GM12865 (cell line): ENCODE results near the gene AP1AR.

Experiments
- DNase-seq: peaks from one replicate; pipeline ENCODE4 v3.0.0; 2010; ENCODE audit warnings: low read depth
- H3K4me3 ChIP-seq: 2 replicates; pipeline ENCODE4 v1.5.1; 2011; ENCODE audit warnings: mild to moderate bottlenecking, low read depth, low read length, control low read depth
- CTCF ChIP-seq: IDR thresholded peaks from 2 replicates; pipeline ENCODE4 v1.5.1; 2011; ENCODE audit warnings: low read length, control low read depth, low read depth, inconsistent platforms; ENCODE audit not compliant: insufficient read depth; ENCODE audit errors: missing control alignments

The AP1AR gene

DNA sequence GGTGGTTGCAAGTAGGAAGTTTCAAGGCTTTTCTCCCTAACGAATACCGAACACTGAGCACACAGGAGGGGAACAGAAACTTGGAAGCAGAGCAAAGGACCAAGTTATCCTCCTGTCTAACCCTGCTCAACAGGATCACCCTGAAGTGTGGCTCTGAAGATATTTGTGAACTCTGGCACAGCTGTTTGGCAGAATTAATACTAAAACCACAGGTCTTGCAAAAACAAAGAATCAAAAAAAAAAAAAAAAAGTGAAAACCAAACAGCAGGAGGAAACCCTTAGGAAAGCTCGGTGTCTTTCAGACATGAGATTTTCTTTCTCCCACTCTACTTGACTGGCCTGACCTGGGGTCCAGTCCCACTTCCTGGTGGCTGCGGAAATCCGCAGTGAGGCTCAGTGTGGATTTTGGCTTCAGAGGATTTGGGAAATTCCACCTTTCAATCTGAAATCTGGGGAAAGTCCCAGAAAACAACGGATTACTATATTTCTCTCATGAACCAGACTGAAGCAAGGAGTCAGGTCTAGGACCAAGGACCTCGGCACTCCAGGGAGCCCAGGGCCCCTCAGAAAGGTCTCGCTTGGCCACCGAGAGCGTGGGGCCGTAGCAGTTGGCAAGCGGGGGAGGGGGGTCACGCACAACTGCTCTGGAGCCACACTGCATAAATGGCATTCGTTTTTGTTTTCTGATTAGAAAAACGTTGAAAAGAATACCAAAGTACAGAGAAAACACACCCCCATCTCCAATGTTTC lies 53.2 kb downstream of the AP1AR start:
- H3K4me3 ChIP-seq, result peak overlapping the region; percentile 98
- peak; percentile 61 for DNase-seq
- no peak for TF ChIP-seq CTCF

DNA sequence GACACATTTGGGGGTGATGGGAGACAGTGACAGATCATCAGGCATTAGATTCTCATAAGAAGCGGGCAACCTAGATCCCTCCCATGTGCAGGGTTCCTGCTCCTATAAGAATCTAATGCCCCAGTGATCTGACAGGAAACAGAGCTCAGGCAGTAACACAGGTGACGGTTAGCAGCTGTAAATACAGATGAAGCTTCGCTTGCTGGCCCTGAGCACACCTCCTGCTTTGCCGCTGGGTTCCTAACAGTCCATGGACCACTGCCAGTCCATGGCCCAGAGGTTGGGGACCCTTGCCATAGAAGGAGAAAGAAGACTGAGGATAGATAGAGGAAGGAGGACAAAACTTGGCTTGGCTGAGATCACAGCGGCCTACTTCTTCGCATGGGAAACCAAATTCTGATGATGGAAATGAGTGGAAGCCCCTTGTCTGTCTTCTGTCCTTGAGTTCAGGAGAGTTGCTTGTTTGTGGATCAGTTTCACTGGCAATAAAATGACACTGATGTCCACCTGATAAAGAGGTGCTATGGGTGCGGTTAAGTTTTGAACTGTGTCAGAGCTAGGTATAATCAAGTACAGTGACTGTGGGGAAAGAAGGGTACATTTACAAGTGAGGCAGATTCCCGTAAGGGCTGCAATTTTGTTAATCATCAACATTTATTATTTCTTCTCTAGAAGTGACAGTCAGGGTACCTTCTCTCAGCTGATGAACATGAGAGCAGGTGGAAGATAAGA lies 55.8 kb downstream of the AP1AR start:
- TF ChIP-seq CTCF, result no peak
- H3K4me3 ChIP-seq, result peak overlapping the region; percentile 98
- peak; percentile 92 for DNase-seq

GRCh38 chr4:112288455-112288854 lies 56.9 kb downstream of the AP1AR start:
- H3K4me3 ChIP-seq, result peak overlapping the region; percentile 98
- peak; percentile 85 for DNase-seq
- no peak for TF ChIP-seq CTCF

- no peak for TF ChIP-seq CTCF
- H3K4me3 ChIP-seq, result peak overlapping the region; percentile 98
- DNase-seq, result peak; percentile 66
Measured at GRCh38 chr4:112289407-112290253, 58.0 kb downstream of the AP1AR start.

DNA sequence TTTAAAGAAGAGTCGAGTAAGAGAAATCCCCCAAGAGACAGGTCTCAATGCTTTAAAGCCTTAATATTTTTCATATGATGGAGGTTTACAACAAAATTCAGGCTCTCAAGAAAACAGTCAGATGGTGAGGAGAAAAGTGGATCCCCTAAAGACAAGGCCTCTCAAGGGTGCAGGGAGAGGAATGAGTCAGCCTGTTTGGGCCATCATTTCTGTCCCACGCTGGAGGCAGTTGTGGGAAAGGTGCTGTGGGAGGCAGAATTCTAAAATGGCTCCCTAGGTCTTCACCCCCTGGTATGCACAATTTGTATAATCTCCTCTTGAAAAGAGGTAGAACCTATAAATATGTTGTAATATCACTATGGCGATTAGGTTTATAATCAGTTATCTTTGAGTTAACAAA lies 58.8 kb downstream of the AP1AR start:
- no peak overlapping the region for H3K4me3 ChIP-seq
- DNase-seq, result peak; percentile 85
- no peak for TF ChIP-seq CTCF

- peak; percentile 72 for DNase-seq
- TF ChIP-seq CTCF, result no peak
- H3K4me3 ChIP-seq, result peak within 1 kb of the TSS; percentile 81
Measured at GRCh38 chr4:112296949-112297880, 65.6 kb downstream of the AP1AR start, which contains the start of gene ALPK1. TSS of gene ALPK1 (plus strand) at chr4:112297369.
